ENCODE results near the gene MOG. TPM values are rescaled to one million over a fixed set of nuclear protein-coding genes. Genes with fewer than 3 reads are reported as not detected.

MOG gene
- total RNA-seq (2022) (not detected in 2 replicates), Bru-seq, nascent RNA (not detected), BruChase-seq, experiment 1, labeled RNA remaining after a 2-hour chase (not detected), BruChase-seq, experiment 2, labeled RNA remaining after a 6-hour chase (not detected)
- long read RNA-seq = 0 reads

DNA sequence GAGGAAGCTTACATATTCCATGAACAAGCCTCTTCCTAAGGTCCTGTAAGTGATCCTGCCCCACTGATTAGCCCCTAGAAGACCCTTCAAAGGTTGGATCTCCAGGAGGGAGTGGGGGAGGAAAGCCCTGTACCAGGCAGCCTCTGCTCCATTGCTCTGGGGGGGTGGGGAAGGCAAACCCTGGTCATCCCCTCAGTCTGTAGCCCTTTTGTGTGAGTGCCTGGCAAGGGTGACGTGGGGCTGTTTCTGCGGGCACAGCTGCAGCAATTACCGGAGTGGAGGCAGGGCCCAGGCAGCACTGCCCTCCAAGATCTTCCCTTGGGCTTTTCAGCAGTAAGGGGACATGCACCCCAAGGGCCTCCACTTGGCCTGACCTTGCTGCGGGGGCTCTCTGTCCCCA, at the start of gene MOG:
Gene MOG (plus strand): TSS at position 295 of the 400 bp plus-strand sequence. CDS start 118 bp downstream, outside the sequence.
- H3K27me3 ChIP-seq (replicated peaks; ENCODE audit: control insufficient read depth, insufficient read depth, low read length) = no peaks in the 10 kb centered on the region
- TF ChIP-seq CTCF (IDR thresholded peaks at IDR 0.05; ENCODE audit: insufficient read depth in 1 of 2, low read depth in 1 of 2, low read length in 1 of 2, severe bottlenecking in 1 of 2, unreplicated experiment in 1 of 2) = no peak
- no peaks in the 10 kb centered on the region for H3K9me3 Mint-ChIP-seq (ENCODE audit: unreplicated experiment)
- intact Hi-C loops (cut with micrococcal nuclease; ENCODE audit: unreplicated experiment) = no loop called here
- H3K9me3 ChIP-seq = no peaks in the 10 kb centered on the region
- no peaks in the 10 kb centered on the region for H3K36me3 ChIP-seq (ENCODE audit: control insufficient read depth, insufficient read depth, low read length)
- no peaks in the 10 kb centered on the region for H3K4me1 ChIP-seq
- ChIA-PET POLR2A (interaction anchor here (0.6 kb wide), 1 partner anchor 37 kb away, joined by 3 read pairs; no protein-coding TSS in a partner anchor), CTCF (interaction anchor here (0.7 kb wide), 1 partner anchor 39 kb away, joined by 7 read pairs; no protein-coding TSS in a partner anchor)
- H3K4me3 Mint-ChIP-seq (ENCODE audit: unreplicated experiment) = no peak within 1 kb of the TSS
- no peaks in the 10 kb centered on the region for H3K4me1 Mint-ChIP-seq (ENCODE audit: low read depth, unreplicated experiment)
- BruUV-seq (replicated peaks) = no TSS peak
- H3K4me3 ChIP-seq (ENCODE audit: low read depth, low read length) = no peak within 1 kb of the TSS
- no peak within 1 kb of the TSS for H3K27ac Mint-ChIP-seq (ENCODE audit: unreplicated experiment)
- DNase-seq = no peak
- H3K36me3 Mint-ChIP-seq (ENCODE audit: insufficient read depth, unreplicated experiment) = no peaks in the 10 kb centered on the region
- peaks cover 4% of the 10 kb centered on the region for H3K27me3 Mint-ChIP-seq (ENCODE audit: insufficient read depth, unreplicated experiment)

GRCh38 chr6:29608131-29608530, 48.8 kb upstream of the MOG start:
- no peak overlapping the region for H3K27ac Mint-ChIP-seq (ENCODE audit: unreplicated experiment)

DNA sequence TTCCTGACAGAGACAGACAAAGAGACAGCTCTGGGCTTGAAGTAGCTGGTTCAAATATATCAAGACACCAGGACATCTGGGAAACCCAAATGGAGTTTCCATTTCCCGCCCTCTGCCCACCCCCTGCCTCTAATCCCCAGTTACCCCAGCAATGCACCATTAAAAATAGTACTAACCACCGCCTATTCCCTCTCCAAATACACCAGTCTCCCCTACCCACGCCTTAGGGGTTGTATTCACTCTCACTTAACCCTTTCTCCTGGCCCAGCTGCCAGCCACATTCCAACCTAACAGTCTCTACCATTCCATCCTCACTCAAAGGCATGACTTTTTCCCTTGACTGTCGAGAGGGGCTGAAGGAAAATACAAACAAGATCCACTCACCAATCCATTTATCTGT, 46.4 kb upstream of the MOG start:
- Mint-ChIP-seq H3K27ac (ENCODE audit: unreplicated experiment) (no peak overlapping the region), H3K4me1 (ENCODE audit: low read depth, unreplicated experiment) (no peaks in the 10 kb centered on the region), H3K27me3 (ENCODE audit: insufficient read depth, unreplicated experiment) (peaks cover 13% of the 10 kb centered on the region), H3K4me3 (ENCODE audit: unreplicated experiment) (no peak overlapping the region), H3K36me3 (ENCODE audit: insufficient read depth, unreplicated experiment) (no peaks in the 10 kb centered on the region), H3K9me3 (ENCODE audit: unreplicated experiment) (no peaks in the 10 kb centered on the region)
- intact Hi-C loops (cut with micrococcal nuclease; ENCODE audit: unreplicated experiment) = no loop called here
- Histone ChIP-seq H3K4me3 (ENCODE audit: low read depth, low read length) (no peak overlapping the region), H3K36me3 (ENCODE audit: control insufficient read depth, insufficient read depth, low read length) (no peaks in the 10 kb centered on the region), H3K27me3 (replicated peaks; ENCODE audit: control insufficient read depth, insufficient read depth, low read length) (no peaks in the 10 kb centered on the region; the same call in 1 of the 2 replicates), H3K4me1 (no peaks in the 10 kb centered on the region), H3K9me3 (no peaks in the 10 kb centered on the region)
- BruUV-seq (replicated peaks) = no TSS peak
- CTCF ChIA-PET = no interaction called here
- POLR2A ChIA-PET = no interaction called here
- no peak for TF ChIP-seq CTCF (IDR thresholded peaks at IDR 0.05; ENCODE audit: insufficient read depth in 1 of 2, low read depth in 1 of 2, low read length in 1 of 2, severe bottlenecking in 1 of 2, unreplicated experiment in 1 of 2)
- DNase-seq = no peak

More at GRCh38 chr6:29608131-29608530, 48.8 kb upstream of the MOG start:
- no peak overlapping the region for H3K4me3 ChIP-seq (ENCODE audit: low read depth, low read length)
- intact Hi-C loops (cut with micrococcal nuclease; ENCODE audit: unreplicated experiment) = no loop called here
- no peaks in the 10 kb centered on the region for H3K9me3 ChIP-seq
- H3K27me3 Mint-ChIP-seq (ENCODE audit: insufficient read depth, unreplicated experiment) = peaks cover 10% of the 10 kb centered on the region
- H3K27me3 ChIP-seq (replicated peaks; ENCODE audit: control insufficient read depth, insufficient read depth, low read length) = no peaks in the 10 kb centered on the region; the same call in 1 of the 2 replicates
- H3K36me3 ChIP-seq (ENCODE audit: control insufficient read depth, insufficient read depth, low read length) = no peaks in the 10 kb centered on the region
- CTCF ChIA-PET = no interaction called here
- no peaks in the 10 kb centered on the region for H3K4me1 Mint-ChIP-seq (ENCODE audit: low read depth, unreplicated experiment)
- H3K4me3 Mint-ChIP-seq (ENCODE audit: unreplicated experiment) = no peak overlapping the region
- BruUV-seq (replicated peaks) = no TSS peak
- H3K4me1 ChIP-seq = no peaks in the 10 kb centered on the region
- no peak for DNase-seq
- H3K9me3 Mint-ChIP-seq (ENCODE audit: unreplicated experiment) = no peaks in the 10 kb centered on the region
- H3K36me3 Mint-ChIP-seq (ENCODE audit: insufficient read depth, unreplicated experiment) = no peaks in the 10 kb centered on the region
- TF ChIP-seq CTCF (IDR thresholded peaks at IDR 0.05; ENCODE audit: insufficient read depth in 1 of 2, low read depth in 1 of 2, low read length in 1 of 2, severe bottlenecking in 1 of 2, unreplicated experiment in 1 of 2) = no peak
- POLR2A ChIA-PET = no interaction called here
